ENCODE measurements around the gene TLN1. TPM values are rescaled to one million over a fixed set of nuclear protein-coding genes. Genes with fewer than 3 reads are reported as not detected.

TLN1 gene
- total RNA-seq, 1 donor from 2014 or later: 362 TPM

GRCh38 chr9:35649431-35650340 lies 82.3 kb downstream of the TLN1 start:
- peak overlapping the region; percentile 85 for H3K4me3 Mint-ChIP-seq
- CTCF ChIA-PET: interaction anchor here (4.6 to 10.1 kb wide), 4 partner anchors 8 to 46 kb away, joined by 28 to 162 read pairs (median 37); partner anchors contain the start of genes CCDC107, CD72, RMRP and TESK1
- intact Hi-C loops (cut with micrococcal nuclease): loop anchor here (5.0 kb wide), 1 partner anchor 98 kb away; the partner anchor contains the start of genes GBA2 and RGP1
- H3K27ac Mint-ChIP-seq: peak overlapping the region; percentile 98
- ATAC-seq (ENCODE audit: low read depth): no peak
- H3K9me3 Mint-ChIP-seq: no peaks in the 10 kb centered on the region
- DNase-seq: no peak
- H3K27me3 Mint-ChIP-seq: no peaks in the 10 kb centered on the region
- TF ChIP-seq CTCF (IDR thresholded peaks at IDR 0.05): no peak
- POLR2A ChIA-PET: interaction anchor here (0.7 to 18.0 kb wide), 8 partner anchors 7 to 100 kb away, joined by 3 to 549 read pairs (median 6); partner anchors contain the start of genes ARHGEF39, CCDC107, CD72 and CREB3
- peaks cover 83% of the 10 kb centered on the region for H3K4me1 Mint-ChIP-seq
- peaks cover 7% of the 10 kb centered on the region for H3K36me3 Mint-ChIP-seq (ENCODE audit: low read depth)

Other genes with a start within 250 kb of the TLN1 start
- 0.24 and 0.29 TPM in 2 replicates for gene RUSC2, start 242.1 kb downstream of the TLN1 start, total RNA-seq
- 48.7 and 51.9 TPM in 2 replicates for gene TESK1, start 126.9 kb downstream of the TLN1 start, total RNA-seq
- 118 and 125 TPM in 2 replicates for gene CD72, start 113.8 kb downstream of the TLN1 start, total RNA-seq
- gene SIT1, start 81.3 kb downstream of the TLN1 start, total RNA-seq: 27.5 and 28.0 TPM in 2 replicates
- 8,247 and 9,516 TPM in 2 replicates for gene RMRP, start 74.2 kb downstream of the TLN1 start, total RNA-seq
- 32.5 and 34.5 TPM in 2 replicates for gene CCDC107, start 73.9 kb downstream of the TLN1 start, total RNA-seq
- 0.59 and 0.89 TPM in 2 replicates for gene ARHGEF39, start 67.0 kb downstream of the TLN1 start, total RNA-seq
- gene CA9, start 58.3 kb downstream of the TLN1 start, total RNA-seq: 0.86 TPM in 1 of 2 replicates, not detected in the other
- 1.9 and 2.0 TPM in 2 replicates for gene TPM2, start 42.3 kb downstream of the TLN1 start, total RNA-seq
- 13.8 and 16.9 TPM in 2 replicates for gene CREB3, start 471 bp upstream of the TLN1 start, total RNA-seq
- gene GBA2, start 17.0 kb upstream of the TLN1 start, total RNA-seq: 93.4 and 104 TPM in 2 replicates
- gene RGP1, start 17.1 kb upstream of the TLN1 start, total RNA-seq: 23.8 and 25.4 TPM in 2 replicates
- gene MSMP, start 22.1 kb upstream of the TLN1 start, total RNA-seq: 0.78 and 1.2 TPM in 2 replicates
- 4.4 and 4.6 TPM in 2 replicates for gene NPR2, start 59.4 kb upstream of the TLN1 start, total RNA-seq
- 1.8 and 4.0 TPM in 2 replicates for gene SPAG8, start 80.1 kb upstream of the TLN1 start, total RNA-seq
- gene HINT2, start 82.8 kb upstream of the TLN1 start, total RNA-seq: 27.9 and 34.0 TPM in 2 replicates
- gene FAM221B, start 96.5 kb upstream of the TLN1 start, total RNA-seq: not detected in 2 replicates
- gene TMEM8B, start 97.0 kb upstream of the TLN1 start, total RNA-seq: 5.0 and 8.0 TPM in 2 replicates
- not detected in 2 replicates for gene OR13J1, start 138.2 kb upstream of the TLN1 start, total RNA-seq
- not detected in 2 replicates for gene HRCT1, start 174.0 kb upstream of the TLN1 start, total RNA-seq
- gene SPAAR, start 177.3 kb upstream of the TLN1 start, total RNA-seq: not detected in 2 replicates
- gene OR2S2, start 226.0 kb upstream of the TLN1 start, total RNA-seq: not detected in 2 replicates

Data from activated B cell treated with CpG ODN at 0.5 μM for 24 hours (primary cell).